ENCODE results near the gene NCAPG.

Gene NCAPG

GRCh38 chr4:17778431-17778830 lies 32.3 kb upstream of the NCAPG start:
- TF ChIP-seq GATA3 (IDR thresholded peaks at IDR 0.05; ENCODE audit: low read depth, low read length) (no peak), GATA2 (IDR thresholded peaks at IDR 0.05; ENCODE audit: low read depth, low read length) (no peak)

GRCh38 chr4:17780501-17781299 lies 30.1 kb upstream of the NCAPG start:
- no peak for TF ChIP-seq GATA3 (IDR thresholded peaks at IDR 0.05; ENCODE audit: low read depth, low read length)
- no peak for TF ChIP-seq GATA2 (IDR thresholded peaks at IDR 0.05; ENCODE audit: low read depth, low read length)

- TF ChIP-seq GATA3 (IDR thresholded peaks at IDR 0.05; ENCODE audit: low read depth, low read length) (no peak), GATA2 (IDR thresholded peaks at IDR 0.05; ENCODE audit: low read depth, low read length) (no peak)
Measured at GRCh38 chr4:17781300-17782287, 29.2 kb upstream of the NCAPG start, which contains the start of gene FAM184B. TSS of gene FAM184B (minus strand) at chr4:17781621. CDS start at chr4:17781299, 322 bp downstream.

- TF ChIP-seq GATA2 (IDR thresholded peaks at IDR 0.05; ENCODE audit: low read depth, low read length) (no peak), GATA3 (IDR thresholded peaks at IDR 0.05; ENCODE audit: low read depth, low read length) (no peak)
Measured at GRCh38 chr4:17785858-17786257, 24.9 kb upstream of the NCAPG start.

- no peak for TF ChIP-seq GATA3 (IDR thresholded peaks at IDR 0.05; ENCODE audit: low read depth, low read length)
- TF ChIP-seq GATA2 (IDR thresholded peaks at IDR 0.05; ENCODE audit: low read depth, low read length): no peak
Measured at GRCh38 chr4:17786567-17786966, 24.2 kb upstream of the NCAPG start.

- TF ChIP-seq GATA3 (IDR thresholded peaks at IDR 0.05; ENCODE audit: low read depth, low read length): no peak
- TF ChIP-seq GATA2 (IDR thresholded peaks at IDR 0.05; ENCODE audit: low read depth, low read length): no peak
Measured at GRCh38 chr4:17787315-17787714, 23.5 kb upstream of the NCAPG start.

GRCh38 chr4:17788956-17789355 lies 21.8 kb upstream of the NCAPG start:
- TF ChIP-seq GATA3 (IDR thresholded peaks at IDR 0.05; ENCODE audit: low read depth, low read length): no peak
- TF ChIP-seq GATA2 (IDR thresholded peaks at IDR 0.05; ENCODE audit: low read depth, low read length): no peak

GRCh38 chr4:17794730-17795129 lies 16.0 kb upstream of the NCAPG start:
- TF ChIP-seq GATA2 (IDR thresholded peaks at IDR 0.05; ENCODE audit: low read depth, low read length): no peak
- TF ChIP-seq GATA3 (IDR thresholded peaks at IDR 0.05; ENCODE audit: low read depth, low read length): no peak

- TF ChIP-seq GATA2 (IDR thresholded peaks at IDR 0.05; ENCODE audit: low read depth, low read length) (no peak), GATA3 (IDR thresholded peaks at IDR 0.05; ENCODE audit: low read depth, low read length) (no peak)
Measured at GRCh38 chr4:17797808-17798207, 13.0 kb upstream of the NCAPG start.

GRCh38 chr4:17805580-17806155 lies 5.1 kb upstream of the NCAPG start:
- TF ChIP-seq GATA2 (IDR thresholded peaks at IDR 0.05; ENCODE audit: low read depth, low read length): no peak
- TF ChIP-seq GATA3 (IDR thresholded peaks at IDR 0.05; ENCODE audit: low read depth, low read length): no peak

GRCh38 chr4:17807446-17807845 lies 3.3 kb upstream of the NCAPG start:
- TF ChIP-seq GATA3 (IDR thresholded peaks at IDR 0.05; ENCODE audit: low read depth, low read length) (no peak), GATA2 (IDR thresholded peaks at IDR 0.05; ENCODE audit: low read depth, low read length) (no peak)

GRCh38 chr4:17809667-17810066 lies 1.1 kb upstream of the NCAPG start:
- TF ChIP-seq GATA3 (IDR thresholded peaks at IDR 0.05; ENCODE audit: low read depth, low read length) (no peak), GATA2 (IDR thresholded peaks at IDR 0.05; ENCODE audit: low read depth, low read length) (peak; percentile 66)

- TF ChIP-seq GATA3 (IDR thresholded peaks at IDR 0.05; ENCODE audit: low read depth, low read length) (no peak), GATA2 (IDR thresholded peaks at IDR 0.05; ENCODE audit: low read depth, low read length) (no peak)
Measured at GRCh38 chr4:17811078-17811603, 362 bp downstream of the NCAPG start.

- TF ChIP-seq GATA2 (IDR thresholded peaks at IDR 0.05; ENCODE audit: low read depth, low read length) (no peak), GATA3 (IDR thresholded peaks at IDR 0.05; ENCODE audit: low read depth, low read length) (no peak)
Measured at GRCh38 chr4:17812125-17812524, 1.3 kb downstream of the NCAPG start.
